ENCODE results near the gene CDC6. TPM values are rescaled to one million over a fixed set of nuclear protein-coding genes. Genes with fewer than 3 reads are reported as not detected.

CDC6 gene
- total RNA-seq, 2 experiments from 2014 or later = 105 to 171 TPM

DNA sequence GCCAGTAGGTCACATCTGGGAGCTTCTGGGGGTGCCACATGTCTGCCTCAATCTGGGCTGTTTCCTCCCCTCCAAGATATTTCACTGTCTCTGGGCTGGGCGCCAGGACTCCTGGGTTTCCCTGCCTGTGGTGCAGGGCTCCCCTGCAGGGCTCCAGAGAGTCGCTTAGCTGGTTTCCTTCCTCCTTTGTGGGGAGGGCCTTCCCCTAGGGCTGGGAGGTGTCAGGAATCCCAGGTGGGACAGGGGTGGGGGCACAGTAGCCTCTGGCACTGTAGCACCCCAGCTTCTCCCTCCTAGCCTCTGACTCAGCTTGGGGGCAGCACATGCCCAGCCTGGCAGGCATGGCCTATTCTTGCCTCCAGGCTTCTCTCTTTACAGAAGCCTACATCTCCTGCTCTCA is 23.9 kb downstream of the CDC6 start:
- Mint-ChIP-seq H3K9me3 (ENCODE audit: low read depth) (no peaks in the 10 kb centered on the region), H3K27ac (no peak overlapping the region), H3K4me1 (peaks cover 54% of the 10 kb centered on the region), H3K27me3 (no peaks in the 10 kb centered on the region), H3K36me3 (ENCODE audit: low read depth) (peaks cover under 1% of the 10 kb centered on the region), H3K4me3 (no peak overlapping the region)
- ChIA-PET POLR2A (no interaction called here), CTCF (interaction anchor here (0.8 to 1.2 kb wide), 3 partner anchors 25 to 44 kb away, joined by 3 to 6 read pairs (median 3); no protein-coding TSS in a partner anchor)
- DNase-seq = no peak
- ATAC-seq = no peak
- intact Hi-C loops (cut with DNase I, micrococcal nuclease) = no loop called here

DNA sequence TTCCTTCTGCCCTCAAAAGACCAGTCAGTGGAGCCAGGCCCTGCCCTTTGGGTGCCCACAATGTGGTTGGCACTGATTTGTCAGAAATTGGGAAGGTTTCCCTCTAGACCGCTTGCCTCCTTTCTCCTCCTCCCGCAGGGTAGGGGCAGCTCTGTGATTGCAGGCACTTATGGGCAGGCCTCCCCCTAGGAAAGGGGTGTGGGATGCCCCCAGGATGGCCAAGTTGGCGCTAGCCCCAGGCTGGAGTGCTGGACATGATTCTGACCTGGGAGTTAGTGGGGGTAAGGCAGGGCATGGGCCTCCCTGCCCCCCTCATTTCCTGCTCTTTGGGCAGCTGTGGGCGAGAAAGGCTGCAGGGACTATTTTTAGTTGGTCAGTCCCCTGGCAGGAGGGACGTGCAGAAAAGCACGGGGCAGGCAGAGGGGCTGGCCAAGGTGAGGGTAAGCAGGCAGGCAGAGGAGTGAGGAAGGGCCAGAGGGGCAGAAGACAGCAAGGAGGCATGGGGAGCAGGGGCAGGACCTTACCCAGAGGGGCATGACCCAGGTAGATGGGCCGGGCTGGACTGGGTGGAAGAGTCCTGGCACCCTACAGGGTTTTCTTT is 24.6 kb downstream of the CDC6 start:
- no peak for DNase-seq
- POLR2A ChIA-PET = interaction anchor here (0.5 kb wide), 1 partner anchor 178 kb away, joined by 3 read pairs; no protein-coding TSS in a partner anchor
- H3K4me1 Mint-ChIP-seq = peaks cover 57% of the 10 kb centered on the region

DNA sequence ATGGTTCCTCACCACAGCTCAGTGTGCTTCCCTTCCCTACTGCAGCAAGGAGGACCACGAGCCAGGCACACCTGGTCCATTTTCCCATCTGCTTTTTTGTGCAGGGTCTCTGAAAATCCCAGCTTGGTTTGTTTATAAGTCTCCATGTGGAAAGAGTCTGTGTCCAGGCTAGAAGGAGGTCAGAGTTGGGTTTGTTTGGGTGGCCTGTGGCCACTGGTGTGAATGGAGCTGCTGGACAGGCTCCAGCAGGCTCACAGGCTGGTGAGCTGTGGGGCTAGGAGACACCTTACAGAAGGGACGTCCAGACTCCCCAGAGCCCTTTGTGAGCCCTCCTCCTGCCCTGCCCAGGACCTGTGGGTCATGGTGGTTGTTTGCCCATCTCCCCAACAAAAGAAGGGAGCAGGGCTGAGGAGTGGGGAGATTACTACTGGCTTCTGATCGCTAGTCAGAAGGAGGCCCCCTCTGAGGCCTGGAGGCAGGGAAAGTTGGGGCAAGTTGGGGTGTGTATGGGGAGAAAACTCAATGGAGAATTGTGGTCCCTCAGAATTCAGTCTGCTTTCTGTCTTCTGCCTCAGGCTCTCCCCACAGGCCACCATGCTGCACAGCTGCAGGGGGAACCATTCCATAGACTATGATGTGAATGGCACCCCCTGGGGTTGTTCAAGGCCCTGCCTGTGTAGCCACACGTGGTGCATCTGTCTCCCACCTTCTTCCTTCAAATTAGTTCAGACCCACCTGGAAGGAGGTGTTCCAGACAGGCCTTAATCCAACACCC is 25.4 kb downstream of the CDC6 start:
- Mint-ChIP-seq H3K27ac (no peak overlapping the region), H3K9me3 (ENCODE audit: low read depth) (no peaks in the 10 kb centered on the region), H3K4me3 (no peak overlapping the region), H3K4me1 (peaks cover 64% of the 10 kb centered on the region), H3K36me3 (ENCODE audit: low read depth) (no peaks in the 10 kb centered on the region), H3K27me3 (no peaks in the 10 kb centered on the region)
- no peak for DNase-seq
- CTCF ChIA-PET = interaction anchor here (0.5 to 1.2 kb wide), 3 partner anchors 11 to 43 kb away, joined by 3 read pairs; no protein-coding TSS in a partner anchor
- no peak for ATAC-seq
- intact Hi-C loops (cut with DNase I, micrococcal nuclease) = no loop called here
- POLR2A ChIA-PET = interaction anchor here (0.5 kb wide), 1 partner anchor 179 kb away, joined by 3 read pairs; no protein-coding TSS in a partner anchor

More for the DNA sequence above, 24.6 kb downstream of the CDC6 start:
- ATAC-seq = no peak
- Mint-ChIP-seq H3K36me3 (ENCODE audit: low read depth) (no peaks in the 10 kb centered on the region), H3K27me3 (no peaks in the 10 kb centered on the region), H3K27ac (no peak overlapping the region), H3K4me3 (no peak overlapping the region), H3K9me3 (ENCODE audit: low read depth) (no peaks in the 10 kb centered on the region)
- intact Hi-C loops (cut with DNase I, micrococcal nuclease) = no loop called here
- CTCF ChIA-PET = interaction anchor here (0.5 to 1.2 kb wide), 5 partner anchors 11 to 120 kb away, joined by 3 to 6 read pairs (median 3); no protein-coding TSS in a partner anchor

DNA sequence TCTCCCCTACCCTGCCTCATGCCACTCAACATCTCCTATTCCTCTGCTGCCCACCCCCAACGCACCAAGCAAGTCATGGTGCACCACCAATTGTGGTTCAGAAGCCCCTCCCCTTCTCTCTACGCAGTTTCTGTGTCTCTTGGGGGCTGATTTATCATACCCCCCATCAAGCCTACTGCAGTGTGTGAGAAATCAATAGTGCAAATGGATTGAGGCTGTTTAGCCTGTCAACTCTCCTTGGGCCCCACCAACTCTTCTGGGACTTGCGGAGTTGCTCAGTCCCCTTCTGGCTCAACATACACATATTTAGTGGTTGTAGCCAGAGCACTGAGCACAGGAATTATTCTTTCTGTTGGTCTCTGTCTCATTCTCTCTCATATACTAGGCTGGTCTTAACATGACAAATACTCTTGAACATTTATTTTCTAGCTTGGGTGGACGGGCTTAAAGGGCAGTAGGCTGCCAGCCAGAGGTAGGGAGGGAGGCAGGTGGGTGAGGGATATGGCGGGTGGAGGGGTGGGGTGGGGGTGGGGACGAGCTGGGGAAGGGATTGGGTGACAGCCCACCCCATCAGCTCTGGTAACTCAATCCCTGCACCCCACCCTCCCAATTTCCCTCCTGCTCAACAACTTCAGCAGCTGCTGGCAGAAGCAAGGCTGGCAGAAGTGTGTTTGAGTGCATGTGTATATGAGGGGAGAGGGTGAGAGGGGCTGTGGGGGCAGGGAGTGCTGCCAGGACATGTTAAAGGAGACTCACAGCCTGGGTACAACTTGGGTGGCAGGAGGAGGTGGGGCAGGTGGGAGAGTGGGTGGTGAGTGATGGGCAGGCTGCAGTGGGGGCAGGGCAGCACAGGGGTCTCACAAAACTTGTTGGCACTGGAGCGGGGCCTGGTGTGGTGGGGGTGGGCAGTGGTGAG is 26.2 kb downstream of the CDC6 start:
- Mint-ChIP-seq H3K27ac (no peak overlapping the region), H3K9me3 (ENCODE audit: low read depth) (no peaks in the 10 kb centered on the region), H3K4me1 (peaks cover 66% of the 10 kb centered on the region), H3K27me3 (no peaks in the 10 kb centered on the region), H3K4me3 (no peak overlapping the region), H3K36me3 (ENCODE audit: low read depth) (peaks cover 2% of the 10 kb centered on the region)
- CTCF ChIA-PET = interaction anchor here (0.9 to 1.6 kb wide), 2 partner anchors 10 to 12 kb away, joined by 3 to 6 read pairs; no protein-coding TSS in a partner anchor
- DNase-seq (no peak), ATAC-seq (no peak)
- POLR2A ChIA-PET = interaction anchor here (0.6 kb wide), 1 partner anchor 21 kb away, joined by 3 read pairs; no protein-coding TSS in a partner anchor
- intact Hi-C loops (cut with DNase I, micrococcal nuclease) = no loop called here

DNA sequence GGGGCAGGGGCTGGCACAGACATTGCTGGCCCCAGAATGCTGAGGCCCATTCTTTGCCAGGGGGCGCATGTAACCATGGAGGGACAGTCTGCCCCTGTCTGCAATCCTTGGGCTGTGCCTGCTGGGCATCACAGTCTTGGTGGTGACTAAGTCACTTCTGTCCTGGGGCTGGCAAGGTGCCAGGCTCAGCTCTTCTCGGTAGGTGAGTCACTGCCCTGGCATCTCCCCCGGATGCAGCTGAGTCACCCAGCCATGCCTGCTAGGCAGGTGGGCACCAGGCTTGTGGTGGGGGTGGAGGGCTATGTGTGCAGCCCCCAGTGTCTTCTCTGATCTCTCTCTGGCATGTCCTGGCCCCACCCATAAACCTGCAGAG is 26.9 kb downstream of the CDC6 start:
- ChIA-PET CTCF (interaction anchor here (0.9 to 1.6 kb wide), 3 partner anchors 10 to 13 kb away, joined by 3 to 6 read pairs (median 3); no protein-coding TSS in a partner anchor), POLR2A (interaction anchor here (0.6 kb wide), 1 partner anchor 22 kb away, joined by 3 read pairs; no protein-coding TSS in a partner anchor)
- Mint-ChIP-seq H3K9me3 (ENCODE audit: low read depth) (no peaks in the 10 kb centered on the region), H3K27ac (peak overlapping the region; percentile 79), H3K27me3 (no peaks in the 10 kb centered on the region), H3K4me1 (peaks cover 61% of the 10 kb centered on the region), H3K4me3 (no peak overlapping the region), H3K36me3 (ENCODE audit: low read depth) (peaks cover 2% of the 10 kb centered on the region)
- intact Hi-C loops (cut with DNase I, micrococcal nuclease) = no loop called here
- DNase-seq (peak; percentile 96), ATAC-seq (peak; percentile 46)

DNA sequence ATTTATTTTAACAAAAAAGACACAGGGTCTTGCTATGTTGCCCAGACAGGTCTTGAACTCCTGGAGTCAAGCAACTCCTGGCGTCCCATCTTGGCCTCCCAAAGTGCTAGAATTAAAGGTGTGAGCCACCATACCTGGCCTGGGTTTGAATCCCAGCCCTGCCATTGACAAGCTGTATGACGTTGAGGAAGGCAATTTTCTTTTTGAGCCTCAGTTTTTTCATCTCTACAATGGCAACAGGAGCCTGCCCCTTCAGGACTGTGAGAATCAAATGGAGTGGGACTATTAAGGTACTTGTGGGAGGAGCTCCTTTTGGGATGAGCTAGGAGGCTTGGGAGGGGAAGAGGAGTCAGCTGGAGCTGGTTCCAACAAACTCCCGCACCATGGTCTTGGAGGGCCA is 27.5 kb downstream of the CDC6 start:
- Mint-ChIP-seq H3K27me3 (no peaks in the 10 kb centered on the region), H3K9me3 (ENCODE audit: low read depth) (no peaks in the 10 kb centered on the region), H3K4me1 (peaks cover 63% of the 10 kb centered on the region), H3K36me3 (ENCODE audit: low read depth) (peaks cover 2% of the 10 kb centered on the region), H3K27ac (no peak overlapping the region), H3K4me3 (no peak overlapping the region)
- DNase-seq (no peak), ATAC-seq (no peak)
- intact Hi-C loops (cut with DNase I, micrococcal nuclease) = no loop called here
- CTCF ChIA-PET = interaction anchor here (0.6 to 3.3 kb wide), 8 partner anchors 8 to 239 kb away, joined by 3 to 25 read pairs (median 4); no protein-coding TSS in a partner anchor
- POLR2A ChIA-PET = interaction anchor here (0.6 to 0.8 kb wide), 2 partner anchors 229 to 247 kb away, joined by 3 read pairs; no protein-coding TSS in a partner anchor

DNA sequence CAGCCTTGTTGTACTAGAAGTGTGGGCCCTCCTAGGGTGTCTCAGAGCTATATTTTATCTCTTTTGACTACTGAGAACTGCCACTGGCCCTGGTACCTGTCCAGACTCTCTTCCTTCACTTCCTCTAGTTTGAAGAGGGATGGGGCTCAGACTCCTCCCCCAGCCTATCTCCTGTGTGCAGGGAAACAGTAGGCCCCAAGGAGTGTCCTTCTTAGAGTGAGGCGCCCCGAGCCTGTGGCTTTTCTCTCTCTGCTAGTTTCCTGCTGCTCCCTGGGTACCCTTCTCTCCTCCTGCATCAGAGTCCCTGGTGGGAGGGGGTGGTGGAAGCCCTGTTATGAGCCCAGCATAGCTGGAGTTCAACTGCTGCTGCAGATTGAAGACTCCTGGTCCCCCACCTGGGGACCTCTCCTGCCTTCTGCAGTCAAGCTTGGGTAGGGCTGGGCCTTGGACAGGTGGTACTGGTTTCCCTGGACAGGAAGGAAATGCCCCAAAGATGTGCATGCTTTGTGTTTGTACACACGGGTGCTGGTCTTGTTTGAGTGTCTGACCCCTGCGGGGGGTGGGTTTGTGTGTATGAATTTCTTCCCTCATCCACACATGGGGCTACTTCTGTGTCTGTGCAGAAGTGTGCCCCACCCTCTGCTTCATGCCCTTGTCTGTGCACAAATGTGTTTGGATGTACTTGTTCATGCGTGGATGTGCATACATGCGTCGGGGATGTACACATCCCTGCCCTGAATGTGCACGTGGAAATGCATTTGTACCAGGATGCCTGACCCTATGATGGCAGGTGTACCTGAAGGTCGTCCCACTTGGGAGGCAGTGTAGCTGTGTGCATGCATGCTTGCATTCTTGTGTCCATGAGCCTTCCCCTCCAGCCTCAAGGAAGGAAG is 28.2 kb downstream of the CDC6 start:
- Mint-ChIP-seq H3K4me3 (no peak overlapping the region), H3K27me3 (no peaks in the 10 kb centered on the region), H3K36me3 (ENCODE audit: low read depth) (peaks cover 2% of the 10 kb centered on the region), H3K27ac (no peak overlapping the region), H3K4me1 (peaks cover 66% of the 10 kb centered on the region), H3K9me3 (ENCODE audit: low read depth) (no peaks in the 10 kb centered on the region)
- DNase-seq (no peak), ATAC-seq (no peak)
- intact Hi-C loops (cut with DNase I, micrococcal nuclease) = no loop called here
- ChIA-PET CTCF (interaction anchor here (0.6 to 3.3 kb wide), 9 partner anchors 8 to 240 kb away, joined by 3 to 25 read pairs (median 3); no protein-coding TSS in a partner anchor), POLR2A (interaction anchor here (0.5 to 0.8 kb wide), 3 partner anchors 27 to 246 kb away, joined by 3 read pairs; no protein-coding TSS in a partner anchor)

DNA sequence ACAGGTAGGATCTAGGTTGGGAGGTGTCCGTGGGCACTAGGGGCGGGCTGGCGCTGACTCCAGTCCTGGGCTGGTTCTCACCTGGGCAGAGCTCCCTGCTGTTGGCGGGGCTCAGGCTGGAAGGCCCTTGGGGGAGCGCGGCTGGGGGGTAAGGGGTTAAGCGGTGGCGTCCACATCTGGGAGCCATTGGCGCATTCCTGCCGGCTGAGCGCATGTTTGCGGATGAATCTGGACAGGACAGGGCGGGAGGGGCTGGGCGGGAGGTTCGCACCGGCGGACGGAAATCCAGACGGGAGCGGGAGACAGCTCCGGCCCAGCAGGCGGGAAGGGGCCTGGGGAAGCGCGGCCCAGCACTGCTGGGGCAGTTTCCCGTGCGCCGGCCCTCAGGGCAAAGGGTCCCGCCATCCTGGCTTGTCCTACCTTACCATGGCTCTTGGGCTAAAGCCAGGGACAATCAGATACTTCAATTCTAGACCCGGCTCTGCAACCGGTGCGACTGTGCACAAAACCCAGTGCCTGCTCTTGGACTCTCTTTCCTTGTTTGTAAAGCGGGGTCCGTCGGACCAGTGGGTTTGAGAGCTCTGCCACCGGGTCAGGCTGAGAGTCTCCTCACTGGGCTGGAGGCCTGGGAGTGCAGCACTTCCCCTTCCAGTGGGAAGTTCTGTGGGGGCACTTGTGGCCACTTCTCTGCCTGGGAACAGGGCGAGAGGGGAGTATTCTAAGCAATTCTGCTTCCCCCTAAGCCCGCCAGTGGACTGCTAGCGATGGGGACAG is 29.1 kb downstream of the CDC6 start:
- ChIA-PET CTCF (interaction anchor here (0.6 to 3.3 kb wide), 14 partner anchors 9 to 231 kb away, joined by 3 to 25 read pairs (median 4); partner anchors contain the start of gene CDC6), POLR2A (interaction anchor here (0.5 to 1.0 kb wide), 4 partner anchors 10 to 115 kb away, joined by 3 to 5 read pairs (median 4); no protein-coding TSS in a partner anchor)
- Mint-ChIP-seq H3K4me1 (peaks cover 70% of the 10 kb centered on the region), H3K36me3 (ENCODE audit: low read depth) (peaks cover 2% of the 10 kb centered on the region), H3K27me3 (no peaks in the 10 kb centered on the region), H3K27ac (no peak overlapping the region), H3K4me3 (peak overlapping the region; percentile 85), H3K9me3 (ENCODE audit: low read depth) (no peaks in the 10 kb centered on the region)
- DNase-seq (no peak), ATAC-seq (no peak)
- intact Hi-C loops (cut with DNase I, micrococcal nuclease) = no loop called here

DNA sequence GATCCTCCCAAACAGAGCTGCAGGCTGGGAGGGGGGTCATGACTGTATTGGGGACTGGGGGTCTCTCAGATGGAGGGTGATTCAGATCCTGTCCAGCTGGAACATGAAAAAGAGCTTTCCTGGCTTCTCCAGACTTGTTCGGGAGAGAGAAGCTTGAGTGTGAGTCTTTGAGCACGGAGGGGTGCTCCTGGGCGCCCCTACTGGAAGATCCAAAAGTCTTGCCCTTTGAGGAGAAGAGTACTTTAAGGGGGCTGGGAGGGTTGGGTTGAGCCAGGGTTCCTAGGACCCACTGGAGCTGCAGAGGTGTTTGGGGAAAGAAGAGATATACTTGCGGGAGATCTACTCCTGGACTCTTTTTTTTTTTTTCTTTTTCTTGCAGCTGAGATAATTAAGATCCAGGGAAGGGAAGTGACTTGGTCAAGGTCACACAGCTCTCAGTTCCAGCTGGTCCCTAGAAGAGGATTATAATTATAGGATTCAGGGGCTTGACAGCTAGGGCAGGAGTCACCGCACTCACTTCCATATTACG is 29.7 kb downstream of the CDC6 start:
- no peak for ATAC-seq
- Mint-ChIP-seq H3K27ac (peak overlapping the region; percentile 53), H3K4me1 (peaks cover 70% of the 10 kb centered on the region), H3K36me3 (ENCODE audit: low read depth) (peaks cover 3% of the 10 kb centered on the region), H3K27me3 (no peaks in the 10 kb centered on the region), H3K9me3 (ENCODE audit: low read depth) (no peaks in the 10 kb centered on the region), H3K4me3 (peak overlapping the region; percentile 85)
- intact Hi-C loops (cut with DNase I, micrococcal nuclease) = no loop called here
- ChIA-PET POLR2A (interaction anchor here (0.6 to 1.0 kb wide), 4 partner anchors 10 to 177 kb away, joined by 3 to 5 read pairs (median 4); no protein-coding TSS in a partner anchor), CTCF (interaction anchor here (0.6 to 3.3 kb wide), 14 partner anchors 9 to 231 kb away, joined by 3 to 25 read pairs (median 4); partner anchors contain the start of gene CDC6)
- peak; percentile 72 for DNase-seq

Measured in activated CD4-positive, alpha-beta T cell treated with anti-CD3 and anti-CD28 coated beads for 36 hours (primary cell).